ENCODE measurements around the gene ITGA3.

The ITGA3 gene

DNA sequence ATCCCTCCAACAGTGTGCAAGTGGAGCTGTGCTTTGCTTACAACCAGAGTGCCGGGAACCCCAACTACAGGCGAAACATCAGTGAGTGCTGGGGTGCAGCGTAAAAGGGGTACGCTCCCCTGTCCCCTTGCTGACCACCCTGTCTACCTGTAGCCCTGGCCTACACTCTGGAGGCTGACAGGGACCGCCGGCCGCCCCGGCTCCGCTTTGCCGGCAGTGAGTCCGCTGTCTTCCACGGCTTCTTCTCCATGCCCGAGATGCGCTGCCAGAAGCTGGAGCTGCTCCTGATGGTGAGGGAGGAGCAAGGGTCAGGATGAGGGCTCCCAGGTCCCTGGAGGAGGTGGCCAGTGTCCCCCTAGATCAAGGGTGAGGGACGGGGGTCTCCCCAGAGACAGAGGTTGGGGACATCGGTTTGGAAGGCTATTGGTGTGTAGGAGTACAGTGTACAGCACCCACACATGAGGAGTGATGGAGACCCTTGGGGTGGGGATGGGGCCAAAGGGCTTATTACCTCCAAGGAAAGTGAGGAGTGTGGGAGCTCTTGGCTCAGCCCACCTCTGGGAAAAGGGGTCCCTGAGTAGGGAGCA is 19.6 kb downstream of the ITGA3 start:
- H3K27ac ChIP-seq (ENCODE audit: low read length) = no peak overlapping the region
- H3K9ac ChIP-seq (ENCODE audit: low read depth, low read length) = no peak overlapping the region
- H3K9me3 ChIP-seq (ENCODE audit: insufficient read depth, low read length, severe bottlenecking) = no peaks in the 10 kb centered on the region
- H3K36me3 ChIP-seq (ENCODE audit: insufficient read depth, low read length) = no peaks in the 10 kb centered on the region
- H3K4me3 ChIP-seq (ENCODE audit: low read depth in 1 of 2, low read length in 2 of 2) = no peak overlapping the region
- H3K4me2 ChIP-seq (ENCODE audit: insufficient read depth, low read length) = no peak overlapping the region
- ATAC-seq (ENCODE audit: insufficient read depth, low read depth) (no peak), DNase-seq (no peak)
- H3K4me1 ChIP-seq (ENCODE audit: insufficient read depth, low read length) = no peaks in the 10 kb centered on the region
- no peak for TF ChIP-seq EZH2 (IDR thresholded peaks at IDR 0.05; ENCODE audit: borderline replicate concordance, low read depth, low read length, severe bottlenecking)
- TF ChIP-seq, protein P1, sequence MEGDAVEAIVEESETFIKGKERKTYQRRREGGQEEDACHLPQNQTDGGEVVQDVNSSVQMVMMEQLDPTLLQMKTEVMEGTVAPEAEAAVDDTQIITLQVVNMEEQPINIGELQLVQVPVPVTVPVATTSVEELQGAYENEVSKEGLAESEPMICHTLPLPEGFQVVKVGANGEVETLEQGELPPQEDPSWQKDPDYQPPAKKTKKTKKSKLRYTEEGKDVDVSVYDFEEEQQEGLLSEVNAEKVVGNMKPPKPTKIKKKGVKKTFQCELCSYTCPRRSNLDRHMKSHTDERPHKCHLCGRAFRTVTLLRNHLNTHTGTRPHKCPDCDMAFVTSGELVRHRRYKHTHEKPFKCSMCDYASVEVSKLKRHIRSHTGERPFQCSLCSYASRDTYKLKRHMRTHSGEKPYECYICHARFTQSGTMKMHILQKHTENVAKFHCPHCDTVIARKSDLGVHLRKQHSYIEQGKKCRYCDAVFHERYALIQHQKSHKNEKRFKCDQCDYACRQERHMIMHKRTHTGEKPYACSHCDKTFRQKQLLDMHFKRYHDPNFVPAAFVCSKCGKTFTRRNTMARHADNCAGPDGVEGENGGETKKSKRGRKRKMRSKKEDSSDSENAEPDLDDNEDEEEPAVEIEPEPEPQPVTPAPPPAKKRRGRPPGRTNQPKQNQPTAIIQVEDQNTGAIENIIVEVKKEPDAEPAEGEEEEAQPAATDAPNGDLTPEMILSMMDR (IDR thresholded peaks at IDR 0.05; ENCODE audit: borderline replicate concordance, extremely low read depth, low read length, poor library complexity, severe bottlenecking) = no peak
- H2AFZ ChIP-seq (ENCODE audit: low read depth, low read length) = no peak overlapping the region
- H3K79me2 ChIP-seq (ENCODE audit: insufficient read depth, low read length) = no peaks in the 10 kb centered on the region
- peaks cover 8% of the 10 kb centered on the region for H3K27me3 ChIP-seq (ENCODE audit: insufficient read depth, low read length, poor library complexity)
- H4K20me1 ChIP-seq (ENCODE audit: insufficient read depth, low read length) = peaks cover 3% of the 10 kb centered on the region; the same call in 1 of the 2 replicates

DNA sequence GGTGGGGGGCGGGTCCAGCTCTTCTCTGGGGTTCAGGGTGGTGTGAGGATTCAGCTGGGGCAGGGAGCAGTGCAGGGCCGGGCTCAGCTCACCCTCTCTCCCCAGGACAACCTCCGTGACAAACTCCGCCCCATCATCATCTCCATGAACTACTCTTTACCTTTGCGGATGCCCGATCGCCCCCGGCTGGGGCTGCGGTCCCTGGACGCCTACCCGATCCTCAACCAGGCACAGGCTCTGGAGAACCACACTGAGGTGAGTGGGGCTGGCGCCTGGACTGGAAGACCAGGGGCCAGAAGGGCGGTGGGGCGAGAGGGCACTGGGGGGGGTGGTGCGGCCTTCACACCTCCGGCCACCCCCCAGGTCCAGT is 20.3 kb downstream of the ITGA3 start:
- no peak overlapping the region for H3K4me2 ChIP-seq (ENCODE audit: insufficient read depth, low read length)
- no peak overlapping the region for H3K9ac ChIP-seq (ENCODE audit: low read depth, low read length)
- H3K79me2 ChIP-seq (ENCODE audit: insufficient read depth, low read length) = no peaks in the 10 kb centered on the region
- H3K4me3 ChIP-seq (ENCODE audit: low read depth in 1 of 2, low read length in 2 of 2) = no peak overlapping the region
- no peaks in the 10 kb centered on the region for H3K9me3 ChIP-seq (ENCODE audit: insufficient read depth, low read length, severe bottlenecking)
- H3K36me3 ChIP-seq (ENCODE audit: insufficient read depth, low read length) = no peaks in the 10 kb centered on the region
- no peaks in the 10 kb centered on the region for H3K4me1 ChIP-seq (ENCODE audit: insufficient read depth, low read length)
- no peak for ATAC-seq (ENCODE audit: insufficient read depth, low read depth)
- peaks cover 3% of the 10 kb centered on the region; the same call in 1 of the 2 replicates for H4K20me1 ChIP-seq (ENCODE audit: insufficient read depth, low read length)
- DNase-seq = no peak
- H3K27ac ChIP-seq (ENCODE audit: low read length) = no peak overlapping the region
- H2AFZ ChIP-seq (ENCODE audit: low read depth, low read length) = no peak overlapping the region
- H3K27me3 ChIP-seq (ENCODE audit: insufficient read depth, low read length, poor library complexity) = peaks cover 8% of the 10 kb centered on the region
- TF ChIP-seq, protein P1 (IDR thresholded peaks at IDR 0.05; ENCODE audit: borderline replicate concordance, extremely low read depth, low read length, poor library complexity, severe bottlenecking) = no peak
- no peak for TF ChIP-seq EZH2 (IDR thresholded peaks at IDR 0.05; ENCODE audit: borderline replicate concordance, low read depth, low read length, severe bottlenecking)

DNA sequence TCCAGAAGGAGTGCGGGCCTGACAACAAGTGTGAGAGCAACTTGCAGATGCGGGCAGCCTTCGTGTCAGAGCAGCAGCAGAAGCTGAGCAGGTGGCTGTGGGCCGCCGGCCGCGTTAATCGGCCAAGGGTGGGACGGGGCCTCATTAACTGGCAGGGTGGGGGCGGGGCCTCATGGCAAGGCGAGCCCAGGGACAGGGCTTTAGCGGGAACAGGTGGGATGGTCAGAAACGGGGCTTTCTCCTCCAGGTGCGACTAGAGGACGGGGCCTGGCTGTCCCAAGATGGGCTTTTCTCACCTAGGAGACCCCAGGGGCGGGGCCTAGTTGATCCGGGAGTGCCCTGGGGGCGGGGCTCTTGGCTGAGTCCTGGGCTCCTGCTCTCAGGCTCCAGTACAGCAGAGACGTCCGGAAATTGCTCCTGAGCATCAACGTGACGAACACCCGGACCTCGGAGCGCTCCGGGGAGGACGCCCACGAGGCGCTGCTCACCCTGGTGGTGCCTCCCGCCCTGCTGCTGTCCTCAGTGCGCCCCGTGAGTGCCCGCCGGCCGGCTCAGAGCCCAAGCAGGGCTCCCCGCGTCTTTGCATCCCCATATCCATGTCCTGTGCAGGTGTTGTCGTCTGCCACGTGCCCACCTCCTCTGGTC is 20.8 kb downstream of the ITGA3 start:
- TF ChIP-seq, protein P1 (IDR thresholded peaks at IDR 0.05; ENCODE audit: borderline replicate concordance, extremely low read depth, low read length, poor library complexity, severe bottlenecking) = no peak
- H4K20me1 ChIP-seq (ENCODE audit: insufficient read depth, low read length) = peaks cover 3% of the 10 kb centered on the region; the same call in 1 of the 2 replicates
- no peak for DNase-seq
- H3K9me3 ChIP-seq (ENCODE audit: insufficient read depth, low read length, severe bottlenecking) = no peaks in the 10 kb centered on the region
- no peak overlapping the region for H3K4me2 ChIP-seq (ENCODE audit: insufficient read depth, low read length)
- no peak for ATAC-seq (ENCODE audit: insufficient read depth, low read depth)
- peaks cover 8% of the 10 kb centered on the region for H3K27me3 ChIP-seq (ENCODE audit: insufficient read depth, low read length, poor library complexity)
- H3K9ac ChIP-seq (ENCODE audit: low read depth, low read length) = no peak overlapping the region
- H3K4me1 ChIP-seq (ENCODE audit: insufficient read depth, low read length) = no peaks in the 10 kb centered on the region
- no peak overlapping the region for H3K4me3 ChIP-seq (ENCODE audit: low read depth in 1 of 2, low read length in 2 of 2)
- H2AFZ ChIP-seq (ENCODE audit: low read depth, low read length) = no peak overlapping the region
- no peak overlapping the region for H3K27ac ChIP-seq (ENCODE audit: low read length)
- H3K79me2 ChIP-seq (ENCODE audit: insufficient read depth, low read length) = no peaks in the 10 kb centered on the region
- no peaks in the 10 kb centered on the region for H3K36me3 ChIP-seq (ENCODE audit: insufficient read depth, low read length)

Data from DND-41 (cell line).